HepG2 (cell line): ENCODE data around the gene MSI2. TPM values are rescaled to one million over a fixed set of nuclear protein-coding genes. Genes with fewer than 3 reads are reported as not detected.

Source experiments
- ADNP ChIP-seq: sonication (generic); formaldehyde crosslinking; IDR thresholded peaks from 2 replicates; pipeline ENCODE4 v1.4.0; 2020; ENCODE audit warnings: missing genetic modification reagents
- ATF7 ChIP-seq, 2 experiments: fragments of 450-650 bp in 1 of 2; sonication (generic) in 1 of 2; formaldehyde crosslinking in 1 of 2; IDR thresholded peaks; 2 replicates each; pipeline versions ENCODE4 v1.4.0 to v1.6.1; 2016 to 2020; ENCODE audit warnings: antibody characterized with exemption in 1 of 2, mild to moderate bottlenecking in 1 of 2, missing genetic modification reagents in 1 of 2
- BCL3 ChIP-seq: sonication (generic); formaldehyde crosslinking; IDR thresholded peaks from 2 replicates; pipeline ENCODE4 v1.5.1; 2020; ENCODE audit warnings: mild to moderate bottlenecking, missing genetic modification reagents, moderate library complexity
- CBX5 ChIP-seq: sonication (generic); formaldehyde crosslinking; IDR thresholded peaks from 2 replicates; pipeline ENCODE4 v1.4.0; 2020; ENCODE audit warnings: missing genetic modification reagents, borderline replicate concordance
- ELF4 ChIP-seq: sonication (generic); formaldehyde crosslinking; IDR thresholded peaks from 2 replicates; pipeline ENCODE4 v1.5.0; 2020; ENCODE audit warnings: missing genetic modification reagents, mild to moderate bottlenecking, moderate library complexity, borderline replicate concordance
- ETV5 ChIP-seq: IDR thresholded peaks from 2 replicates; pipeline ENCODE4 v1.6.1; 2018; ENCODE audit warnings: missing biosample characterization, missing genetic modification reagents, inconsistent platforms, borderline replicate concordance
- HDAC2 ChIP-seq: sonication (generic); formaldehyde crosslinking; IDR thresholded peaks from 2 replicates; pipeline ENCODE4 v1.4.0; 2020; ENCODE audit warnings: missing genetic modification reagents
- ISX ChIP-seq: sonication (generic); formaldehyde crosslinking; conservative IDR thresholded peaks from 2 replicates; pipeline ENCODE4 v1.5.0; 2020; ENCODE audit warnings: missing genetic modification reagents
- KDM6A ChIP-seq: IDR thresholded peaks from 2 replicates; pipeline ENCODE4 v1.6.1; 2016; ENCODE audit warnings: low read depth
- MAFF ChIP-seq: IDR thresholded peaks from 2 replicates; pipeline ENCODE4 v1.6.1; 2011; ENCODE audit warnings: low read depth, low read length, improper control_type of control experiment
- REL ChIP-seq: sonication (generic); formaldehyde crosslinking; conservative IDR thresholded peaks from 2 replicates; pipeline ENCODE4 v1.8.0; 2022; ENCODE audit warnings: mild to moderate bottlenecking, missing genetic modification reagents, moderate library complexity
- ZBED4 ChIP-seq: sonication (generic); formaldehyde crosslinking; IDR thresholded peaks from 2 replicates; pipeline ENCODE4 v1.4.0; 2020; ENCODE audit warnings: missing genetic modification reagents, borderline replicate concordance
- ZFX ChIP-seq: sonication (generic); formaldehyde crosslinking; IDR thresholded peaks from 2 replicates; pipeline ENCODE4 v1.4.0; 2020; ENCODE audit warnings: mild to moderate bottlenecking, low read depth, missing genetic modification reagents, moderate library complexity
- ZMAT5 ChIP-seq: sonication (generic); formaldehyde crosslinking; IDR thresholded peaks from 2 replicates; pipeline ENCODE4 v1.5.0; 2020; ENCODE audit warnings: mild to moderate bottlenecking, low read depth, missing genetic modification reagents, borderline replicate concordance
- ZNF10 ChIP-seq: sonication (generic); formaldehyde crosslinking; IDR thresholded peaks from 2 replicates; pipeline ENCODE4 v1.4.0; 2020; ENCODE audit warnings: mild to moderate bottlenecking, low read depth, missing genetic modification reagents, borderline replicate concordance
- ZNF274 ChIP-seq: sonication (generic); formaldehyde crosslinking; IDR thresholded peaks from 2 replicates; pipeline ENCODE4 v1.5.1; 2020; ENCODE audit warnings: mild to moderate bottlenecking, missing genetic modification reagents
- ZNF414 ChIP-seq: sonication (generic); formaldehyde crosslinking; IDR thresholded peaks from 2 replicates; pipeline ENCODE4 v1.5.0; 2020; ENCODE audit warnings: missing genetic modification reagents
- ZNF430 ChIP-seq: sonication (generic); formaldehyde crosslinking; IDR thresholded peaks from 2 replicates; pipeline ENCODE4 v1.9.0; 2021; ENCODE audit warnings: mild to moderate bottlenecking, missing genetic modification reagents
- ZNF446 ChIP-seq: sonication (generic); formaldehyde crosslinking; IDR thresholded peaks from 2 replicates; pipeline ENCODE4 v1.5.0; 2020; ENCODE audit warnings: mild to moderate bottlenecking, missing genetic modification reagents
- ZNF513 ChIP-seq: sonication (generic); formaldehyde crosslinking; conservative IDR thresholded peaks from 2 replicates; pipeline ENCODE4 v1.5.0; 2020; ENCODE audit warnings: missing genetic modification reagents
- ZNF572 ChIP-seq: sonication (generic); formaldehyde crosslinking; IDR thresholded peaks from 2 replicates; pipeline ENCODE4 v1.5.1; 2020; ENCODE audit warnings: mild to moderate bottlenecking, missing genetic modification reagents
- ZNF577 ChIP-seq: sonication (generic); formaldehyde crosslinking; IDR thresholded peaks from 2 replicates; pipeline ENCODE4 v1.4.0; 2020; ENCODE audit warnings: mild to moderate bottlenecking, low read depth, missing genetic modification reagents, borderline replicate concordance
- ZNF775 ChIP-seq: sonication (generic); formaldehyde crosslinking; IDR thresholded peaks from 2 replicates; pipeline ENCODE4 v1.4.0; 2020; ENCODE audit warnings: missing genetic modification reagents, mild to moderate bottlenecking, moderate library complexity, borderline replicate concordance
- ZSCAN12 ChIP-seq: sonication (generic); formaldehyde crosslinking; IDR thresholded peaks from 2 replicates; pipeline ENCODE4 v1.9.0; 2021; ENCODE audit warnings: mild to moderate bottlenecking, missing genetic modification reagents
- polyA plus RNA-seq, 8 experiments: library from polyadenylated mRNA; depleted of rRNA in 3 of 8; stranded (reverse) in 7 of 8; unstranded in 1 of 8; fragments of >200 nt; fragmentation: Illumina TruSeq in 4 of 8; extraction: Trizol in 4 of 8; gene quantifications; 2 replicates each; pipeline versions ENCODE4 v1.2.1 to v1.2.3, GENCODE V29; 2011 to 2016; ENCODE audit warnings: low read depth in 4 of 8, missing spikeins in 1 of 8, mixed read lengths in 1 of 8; ENCODE audit not compliant: insufficient read depth in 1 of 8
- total RNA-seq, 5 experiments: library from RNA; depleted of rRNA; stranded (reverse); fragments of >200 nt; fragmentation: Illumina TruSeq; extraction: Trizol; gene quantifications; 2 replicates each; pipeline ENCODE4 v1.2.3, GENCODE V29; 2016; ENCODE audit warnings: low read depth in 1 of 5

The MSI2 gene
- total and polyA plus RNA-seq, 2 of the 13 experiments (the other 11 are each of a cell fraction or from before 2014, with no cell fraction given): 77.5 to 78.4 TPM

- TF ChIP-seq ZNF430 (no peak), ZSCAN12 (CRISPR knock-in tag) (no peak), ZMAT5 (CRISPR knock-in tag) (no peak), ZBED4 (CRISPR knock-in tag) (no peak), ATF7 (IDR thresholded peaks at IDR 0.05) (peak; percentile 54; the same call in 1 of the 2 replicates), ATF7 (CRISPR knock-in tag; IDR thresholded peaks at IDR 0.05) (no peak), ZNF414 (CRISPR knock-in tag) (no peak), ETV5 (CRISPR knock-in tag) (peak; percentile 59; the same call in 1 of the 2 replicates), ZNF775 (CRISPR knock-in tag) (no peak), ZNF577 (no peak), ELF4 (CRISPR knock-in tag) (no peak), CBX5 (CRISPR knock-in tag) (peak; percentile 94; the same call in 1 of the 2 replicates), ZNF513 (CRISPR knock-in tag) (no peak), REL (CRISPR knock-in tag) (no peak), ZNF10 (CRISPR knock-in tag) (no peak), KDM6A (peak; percentile 54; the same call in 1 of the 2 replicates), BCL3 (CRISPR knock-in tag) (no peak), ZNF572 (no peak), HDAC2 (CRISPR knock-in tag) (peak; percentile 94), ZFX (CRISPR knock-in tag) (peak; percentile 21; the same call in 1 of the 2 replicates), ISX (no peak), ADNP (CRISPR knock-in tag) (no peak), MAFF (no peak), ZNF446 (CRISPR knock-in tag) (no peak), ZNF274 (no peak)
Measured at GRCh38 chr17:57377094-57377493, 120.8 kb downstream of the MSI2 start (continued).
